AG04449 (cell line): ENCODE data around the gene UBAC1.

ENCODE experiments used
- CTCF ChIA-PET: fragments of 350-600 bp; formaldehyde crosslinking; extraction: SDS; loops from one replicate; lab custom pipeline; 2021; ENCODE audit warnings: antibody characterized with exemption; lab: Yijun Ruan, JAX
- POLR2A ChIA-PET: fragments of 400-600, 350-600 bp; formaldehyde crosslinking; extraction: SDS; loops from one replicate; lab custom pipeline; 2020; ENCODE audit warnings: antibody characterized with exemption, inconsistent platforms; lab: Yijun Ruan, JAX
- DNase-seq: peaks from one replicate; pipeline ENCODE4 v3.0.0-alpha.2; 2010; ENCODE audit warnings: low read depth, low spot score
- H3K4me3 ChIP-seq: 2 replicates; pipeline ENCODE4 v1.5.1; 2011; ENCODE audit warnings: low read depth, mild to moderate bottlenecking, control low read depth, low read length
- TF ChIP-seq, protein P1 (sequence below): IDR thresholded peaks from one replicate; pipeline ENCODE4 v1.5.1; 2011; ENCODE audit warnings: mild to moderate bottlenecking, moderate library complexity, low read length, control low read depth, inconsistent platforms; ENCODE audit not compliant: insufficient read depth; ENCODE audit errors: missing control alignments

The UBAC1 gene

DNA sequence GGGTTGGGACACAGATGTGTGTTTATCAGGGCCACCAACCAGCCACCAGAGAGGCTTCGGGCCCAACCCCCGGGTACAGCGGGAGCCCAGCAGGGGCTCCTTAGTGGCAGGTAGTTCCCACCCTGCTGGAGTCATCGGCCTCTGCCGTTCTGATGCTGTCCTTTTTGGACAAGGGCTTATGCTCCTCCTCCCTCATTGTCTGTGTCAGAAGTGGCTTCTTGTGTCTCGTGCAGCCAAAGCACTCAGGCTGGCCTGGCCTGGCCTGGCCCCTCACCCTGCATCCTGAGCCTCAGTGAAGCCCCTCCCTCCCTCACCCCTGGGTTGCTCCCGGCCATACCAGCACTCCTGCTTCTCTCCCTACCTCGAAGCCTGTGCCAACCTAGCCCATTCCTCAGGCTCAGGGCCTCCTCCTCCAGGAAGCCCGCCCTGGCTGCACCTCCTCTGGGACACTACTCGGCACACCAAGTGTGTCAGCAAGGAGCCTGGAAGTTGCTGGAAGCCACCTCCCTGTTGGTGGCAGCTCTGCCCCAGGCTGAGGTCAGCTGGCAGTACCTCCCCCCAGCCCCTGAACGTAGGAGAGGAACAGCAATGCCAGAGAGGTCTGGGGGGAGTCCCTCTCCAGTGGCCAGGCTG is 4.1 kb upstream of the UBAC1 start:
- DNase-seq = no peak
- ChIA-PET POLR2A (no interaction called here), CTCF (interaction anchor here (1.3 to 6.8 kb wide), 3 partner anchors 10 to 157 kb away, joined by 5 to 195 read pairs (median 30); partner anchors contain the start of gene NACC2)

DNA sequence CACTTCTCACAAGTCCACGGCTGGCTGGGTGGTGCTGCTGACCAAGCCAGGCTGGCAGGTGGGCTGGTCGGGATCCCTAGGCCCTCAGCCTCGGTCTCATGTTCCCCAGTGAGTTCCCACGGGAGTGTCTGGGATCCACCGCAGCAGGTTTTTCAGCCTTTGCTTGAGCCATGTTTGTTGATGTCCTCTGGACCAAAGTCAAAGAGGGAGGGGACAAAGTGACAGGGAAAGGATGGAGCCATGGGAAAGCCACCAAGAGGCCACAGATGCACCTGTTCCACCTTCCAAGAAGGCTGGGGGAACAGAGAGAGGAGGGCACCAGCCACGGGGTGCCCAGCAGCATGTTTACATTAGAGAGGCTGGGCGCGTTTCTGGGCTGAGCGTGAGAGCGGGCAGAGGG is 2.8 kb upstream of the UBAC1 start:
- TF ChIP-seq, protein P1, sequence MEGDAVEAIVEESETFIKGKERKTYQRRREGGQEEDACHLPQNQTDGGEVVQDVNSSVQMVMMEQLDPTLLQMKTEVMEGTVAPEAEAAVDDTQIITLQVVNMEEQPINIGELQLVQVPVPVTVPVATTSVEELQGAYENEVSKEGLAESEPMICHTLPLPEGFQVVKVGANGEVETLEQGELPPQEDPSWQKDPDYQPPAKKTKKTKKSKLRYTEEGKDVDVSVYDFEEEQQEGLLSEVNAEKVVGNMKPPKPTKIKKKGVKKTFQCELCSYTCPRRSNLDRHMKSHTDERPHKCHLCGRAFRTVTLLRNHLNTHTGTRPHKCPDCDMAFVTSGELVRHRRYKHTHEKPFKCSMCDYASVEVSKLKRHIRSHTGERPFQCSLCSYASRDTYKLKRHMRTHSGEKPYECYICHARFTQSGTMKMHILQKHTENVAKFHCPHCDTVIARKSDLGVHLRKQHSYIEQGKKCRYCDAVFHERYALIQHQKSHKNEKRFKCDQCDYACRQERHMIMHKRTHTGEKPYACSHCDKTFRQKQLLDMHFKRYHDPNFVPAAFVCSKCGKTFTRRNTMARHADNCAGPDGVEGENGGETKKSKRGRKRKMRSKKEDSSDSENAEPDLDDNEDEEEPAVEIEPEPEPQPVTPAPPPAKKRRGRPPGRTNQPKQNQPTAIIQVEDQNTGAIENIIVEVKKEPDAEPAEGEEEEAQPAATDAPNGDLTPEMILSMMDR = no peak
- ChIA-PET POLR2A (no interaction called here), CTCF (interaction anchor here (0.8 to 6.1 kb wide), 3 partner anchors 19 to 158 kb away, joined by 3 to 42 read pairs (median 4); no protein-coding TSS in a partner anchor)
- DNase-seq = no peak
- no peak overlapping the region for H3K4me3 ChIP-seq

More for the DNA sequence above, 4.1 kb upstream of the UBAC1 start:
- TF ChIP-seq, protein P1 = no peak
- no peak overlapping the region for H3K4me3 ChIP-seq

DNA sequence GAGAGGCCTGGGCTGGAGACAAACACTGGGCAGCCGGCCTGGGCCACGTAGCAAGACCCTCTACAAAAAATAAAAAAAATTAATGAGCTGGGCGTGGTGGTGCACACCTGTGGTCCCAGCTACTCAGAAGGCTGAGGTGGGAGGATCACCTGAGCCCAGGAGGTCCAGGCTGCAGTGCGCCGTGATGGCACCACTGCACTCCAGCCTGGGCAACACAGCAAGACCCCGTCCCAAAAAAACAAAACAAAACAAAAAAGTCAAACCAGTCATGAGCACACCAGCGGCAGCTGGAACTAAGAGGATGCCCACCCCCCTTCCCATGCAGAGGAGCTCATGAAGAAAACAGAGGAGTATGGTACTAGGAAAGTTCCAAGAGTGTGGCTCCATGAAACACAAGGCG is 2.2 kb upstream of the UBAC1 start:
- CTCF ChIA-PET = interaction anchor here (0.8 to 6.1 kb wide), 3 partner anchors 20 to 159 kb away, joined by 3 to 42 read pairs (median 4); no protein-coding TSS in a partner anchor
- POLR2A ChIA-PET = no interaction called here
- H3K4me3 ChIP-seq = no peak overlapping the region
- no peak for DNase-seq
- TF ChIP-seq, protein P1 = no peak

DNA sequence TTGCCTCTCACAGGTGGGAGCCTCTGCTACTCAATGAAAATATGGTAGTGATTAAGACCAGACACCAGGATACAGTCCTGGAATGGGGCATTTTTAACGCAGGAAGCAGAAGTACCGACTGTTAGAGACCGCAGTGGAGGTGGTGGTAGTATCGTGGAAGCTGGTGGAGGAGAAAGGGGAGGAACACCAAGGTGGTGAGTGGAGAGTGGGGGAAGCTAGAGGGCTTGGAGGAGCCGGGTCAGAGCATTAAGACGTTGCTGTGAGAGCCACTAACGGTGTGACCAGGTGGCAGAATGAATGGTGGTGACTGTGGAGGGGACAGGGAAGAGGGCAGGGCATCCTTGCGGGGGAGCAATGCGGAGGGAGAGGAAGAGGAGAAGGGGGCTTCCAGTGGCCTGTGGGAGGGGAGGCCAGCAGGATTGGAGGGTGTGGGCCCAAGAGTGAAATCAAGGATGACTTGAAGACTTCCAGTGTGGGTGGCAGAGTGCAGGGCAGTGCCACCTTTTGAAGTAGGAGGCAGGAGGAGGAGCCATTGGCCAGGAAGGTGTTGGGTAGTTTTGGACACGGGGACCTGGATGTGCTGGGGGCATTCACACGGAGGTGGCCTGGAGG is 1.6 kb upstream of the UBAC1 start:
- H3K4me3 ChIP-seq = no peak overlapping the region
- TF ChIP-seq, protein P1 = no peak
- no peak for DNase-seq
- CTCF ChIA-PET = interaction anchor here (0.8 to 6.1 kb wide), 3 partner anchors 21 to 159 kb away, joined by 3 to 42 read pairs (median 4); no protein-coding TSS in a partner anchor
- POLR2A ChIA-PET = no interaction called here

DNA sequence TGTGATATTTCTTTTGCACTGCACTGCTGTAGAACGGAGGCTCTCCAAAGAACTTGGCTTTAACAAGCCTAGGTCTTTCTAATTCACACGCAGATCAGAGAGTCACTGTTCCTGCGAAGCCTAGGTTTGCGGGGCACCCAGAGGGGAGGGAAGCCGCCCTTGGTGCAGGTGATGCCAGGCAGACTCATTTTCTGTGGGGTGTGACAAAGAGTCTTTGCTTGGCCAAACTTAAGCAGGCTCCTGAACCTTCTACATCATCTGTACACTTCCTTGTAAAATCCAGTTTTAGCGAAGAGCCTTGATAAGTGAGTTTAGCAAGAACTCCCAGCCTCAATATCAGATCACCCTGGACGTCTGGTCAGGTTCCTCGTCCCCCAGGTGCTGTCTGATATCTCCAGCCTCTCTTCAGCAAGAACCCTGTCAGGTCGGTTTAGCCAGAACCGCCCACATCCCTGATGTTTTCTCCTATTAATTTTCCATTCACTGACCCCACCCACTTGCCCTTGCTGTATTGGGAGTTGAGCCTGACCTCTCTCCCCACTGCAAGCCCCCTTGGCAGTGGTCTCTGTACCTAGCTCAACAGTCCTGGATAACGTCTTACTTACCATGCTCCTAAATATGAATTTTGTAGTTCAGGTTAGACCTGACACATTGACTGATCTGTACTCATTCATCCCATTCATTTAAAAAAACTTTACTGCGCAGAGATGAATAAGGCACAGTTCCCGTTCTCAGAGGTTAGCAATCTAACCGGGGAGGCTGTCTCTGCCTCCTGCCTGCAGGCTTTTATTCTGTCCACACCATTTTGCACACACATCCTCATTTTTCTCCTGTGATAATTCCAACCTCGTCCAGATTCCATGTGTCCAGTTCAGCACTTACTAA is 880 bp upstream of the UBAC1 start:
- DNase-seq = no peak
- H3K4me3 ChIP-seq = no peak overlapping the region
- TF ChIP-seq, protein P1 = no peak
- ChIA-PET CTCF (interaction anchor here (0.7 to 6.1 kb wide), 7 partner anchors 7 to 160 kb away, joined by 3 to 42 read pairs (median 3); no protein-coding TSS in a partner anchor), POLR2A (no interaction called here)
